IMR-90 (cell line): Measurements from ENCODE around the gene STX8. TPM values are rescaled to one million over a fixed set of nuclear protein-coding genes. Genes with fewer than 3 reads are reported as not detected.

Experiments
- ATAC-seq: fragments of 200-7000 bp; cut with Tn5 transposase; 2 replicates; pipeline ENCODE4 v1.9.1; 2020; ENCODE audit warnings: low read depth, mild to moderate bottlenecking, moderate library complexity
- BruUV-seq: library from RNA; stranded (reverse); fragments of 400-500 nt; replicated peaks from 2 replicates; lab custom pipeline; 2021; lab: Mats Ljungman, UMichigan
- CTCF ChIA-PET: fragments of 300-600 bp; formaldehyde crosslinking; extraction: SDS; loops from one replicate; lab custom pipeline; 2021; ENCODE audit warnings: antibody characterized with exemption; lab: Yijun Ruan, JAX
- POLR2A ChIA-PET: fragments of 300-600 bp; sonication (Branson Sonifier 250); formaldehyde crosslinking; loops from one replicate; lab custom pipeline; 2022; ENCODE audit warnings: antibody characterized with exemption; ENCODE audit not compliant: unreplicated experiment; lab: Charles Lee
- DNase-seq: peaks from one replicate; pipeline ENCODE4 v3.0.0; 2013
- H2AFZ ChIP-seq: replicated peaks from 2 replicates; pipeline ENCODE3; 2013; ENCODE audit warnings: low read length, mild to moderate bottlenecking; ENCODE audit not compliant: poor library complexity
- H2AK5ac ChIP-seq: 2 replicates; pipeline ENCODE4 v1.6.1; 2013; ENCODE audit warnings: low read depth, low read length, inconsistent platforms
- H2AK9ac ChIP-seq: replicated peaks from 2 replicates; pipeline ENCODE3; 2013; ENCODE audit warnings: mild to moderate bottlenecking, low read depth, low read length, moderate library complexity; ENCODE audit not compliant: poor library complexity
- H2BK120ac ChIP-seq: 2 replicates; pipeline ENCODE4 v1.6.1; 2013; ENCODE audit warnings: low read depth, low read length, inconsistent platforms
- H2BK15ac ChIP-seq: 3 replicates; pipeline ENCODE4 v1.6.1; 2013; ENCODE audit warnings: low read depth, low read length, inconsistent platforms
- H2BK20ac ChIP-seq: 2 replicates; pipeline ENCODE4 v1.6.1; 2013; ENCODE audit warnings: low read depth, mild to moderate bottlenecking, inconsistent platforms, low read length, moderate library complexity
- H2BK5ac ChIP-seq: 2 replicates; pipeline ENCODE4 v1.6.1; 2013; ENCODE audit warnings: mild to moderate bottlenecking, low read depth, low read length, inconsistent platforms; ENCODE audit not compliant: poor library complexity, severe bottlenecking
- H3K14ac ChIP-seq: replicated peaks from 2 replicates; pipeline ENCODE4 v1.6.1; 2013; ENCODE audit warnings: low read depth, low read length, inconsistent platforms
- H3K18ac ChIP-seq: 2 replicates; pipeline ENCODE4 v1.6.1; 2013; ENCODE audit warnings: low read depth, low read length, control low read depth
- H3K23ac ChIP-seq: 2 replicates; pipeline ENCODE4 v1.6.1; 2013; ENCODE audit warnings: low read depth, low read length, inconsistent platforms
- H3K27ac ChIP-seq: 2 replicates; pipeline ENCODE4 v1.5.1; 2013; ENCODE audit warnings: mild to moderate bottlenecking, control low read depth, low read length; ENCODE audit not compliant: insufficient read depth
- H3K27me3 ChIP-seq: 2 replicates; pipeline ENCODE4 v1.6.1; 2013; ENCODE audit warnings: low read length; ENCODE audit not compliant: control insufficient read depth, insufficient read depth
- H3K36me3 ChIP-seq: 2 replicates; pipeline ENCODE4 v1.6.1; 2013; ENCODE audit warnings: low read length, mixed read lengths; ENCODE audit not compliant: control insufficient read depth, insufficient read depth
- H3K4ac ChIP-seq: 2 replicates; pipeline ENCODE4 v1.6.1; 2013; ENCODE audit warnings: low read depth, low read length, inconsistent platforms
- H3K4me1 ChIP-seq: 2 replicates; pipeline ENCODE4 v1.6.1; 2013; ENCODE audit warnings: low read length, mixed read lengths; ENCODE audit not compliant: control insufficient read depth, insufficient read depth
- H3K4me2 ChIP-seq: 2 replicates; pipeline ENCODE4 v1.6.1; 2013; ENCODE audit warnings: low read depth, mild to moderate bottlenecking, control low read depth, low read length, moderate library complexity
- H3K4me3 ChIP-seq: 2 replicates; pipeline ENCODE4 v1.5.1; 2013; ENCODE audit warnings: low read depth, mild to moderate bottlenecking, control low read depth, low read length, moderate library complexity; ENCODE audit not compliant: insufficient read depth
- H3K56ac ChIP-seq: 2 replicates; pipeline ENCODE4 v1.6.1; 2013; ENCODE audit warnings: low read length, inconsistent platforms; ENCODE audit not compliant: insufficient read depth; ENCODE audit errors: extremely low read depth
- H3K79me1 ChIP-seq, 2 experiments: 2 replicates each; pipeline ENCODE4 v1.6.1; 2013; ENCODE audit warnings: low read length in 2 of 2, inconsistent platforms in 1 of 2, low read depth in 1 of 2
- H3K9ac ChIP-seq: 2 replicates; pipeline ENCODE4 v1.6.1; 2013; ENCODE audit warnings: low read depth, low read length, control low read depth
- H3K9me1 ChIP-seq: 2 replicates; pipeline ENCODE4 v1.6.1; 2013; ENCODE audit warnings: low read length, inconsistent platforms; ENCODE audit not compliant: insufficient read depth
- H3K9me3 ChIP-seq: 2 replicates; pipeline ENCODE4 v1.6.1; 2013; ENCODE audit warnings: low read length; ENCODE audit not compliant: control insufficient read depth, insufficient read depth
- H4K20me1 ChIP-seq: 2 replicates; pipeline ENCODE4 v1.6.1; 2013; ENCODE audit warnings: low read length, inconsistent platforms; ENCODE audit not compliant: insufficient read depth
- H4K5ac ChIP-seq: 2 replicates; pipeline ENCODE4 v1.6.1; 2013; ENCODE audit warnings: mild to moderate bottlenecking, low read depth, low read length, control low read depth
- H4K8ac ChIP-seq, 2 experiments: 2 replicates each; pipeline ENCODE4 v1.6.1; 2013; ENCODE audit warnings: low read depth in 2 of 2, low read length in 2 of 2, control low read depth in 1 of 2, inconsistent platforms in 1 of 2
- H4K91ac ChIP-seq: 2 replicates; pipeline ENCODE4 v1.6.1; 2013; ENCODE audit warnings: low read depth, low read length, inconsistent platforms; ENCODE audit not compliant: insufficient read depth
- BHLHE40 ChIP-seq: fragments of 150-350 bp; IDR thresholded peaks from 2 replicates; pipeline ENCODE4 v1.6.1; 2016; ENCODE audit warnings: mild to moderate bottlenecking, low read depth, low read length
- CEBPB ChIP-seq: IDR thresholded peaks from 2 replicates; pipeline ENCODE4 v1.6.1; 2012; ENCODE audit warnings: low read depth, low read length, improper control_type of control experiment
- CHD1 ChIP-seq: IDR thresholded peaks from 2 replicates; pipeline ENCODE4 v1.6.1; 2012; ENCODE audit warnings: low read depth, low read length, improper control_type of control experiment
- CTCF ChIP-seq: conservative IDR thresholded peaks from 2 replicates; pipeline ENCODE4 v1.5.1; 2012; ENCODE audit warnings: mild to moderate bottlenecking, low read depth, low read length, improper control_type of control experiment
- FOS ChIP-seq: fragments of 150-350 bp; IDR thresholded peaks from 2 replicates; pipeline ENCODE4 v1.6.1; 2016; ENCODE audit warnings: low read depth, low read length
- MAFK ChIP-seq: IDR thresholded peaks from 2 replicates; pipeline ENCODE4 v1.6.1; 2012; ENCODE audit warnings: low read depth, low read length, improper control_type of control experiment
- MAZ ChIP-seq: IDR thresholded peaks from 2 replicates; pipeline ENCODE4 v1.6.1; 2012; ENCODE audit warnings: low read depth, mild to moderate bottlenecking, low read length, improper control_type of control experiment, moderate library complexity, borderline replicate concordance
- MXI1 ChIP-seq: IDR thresholded peaks from 2 replicates; pipeline ENCODE4 v1.6.1; 2012; ENCODE audit warnings: low read depth, mild to moderate bottlenecking, low read length, moderate library complexity, borderline replicate concordance
- NFE2L2 ChIP-seq: fragments of 150-350 bp; IDR thresholded peaks from 2 replicates; pipeline ENCODE4 v1.6.1; 2016; ENCODE audit warnings: low read depth, mild to moderate bottlenecking, low read length
- POLR2A ChIP-seq: IDR thresholded peaks from 2 replicates; pipeline ENCODE4 v1.6.1; 2012; ENCODE audit warnings: mild to moderate bottlenecking, low read depth, low read length
- RAD21 ChIP-seq: IDR thresholded peaks from 2 replicates; pipeline ENCODE4 v1.6.1; 2012; ENCODE audit warnings: low read length, improper control_type of control experiment
- RCOR1 ChIP-seq: IDR thresholded peaks from 2 replicates; pipeline ENCODE4 v1.6.1; 2012; ENCODE audit warnings: mild to moderate bottlenecking, low read length, improper control_type of control experiment; ENCODE audit not compliant: insufficient replicate concordance
- RFX5 ChIP-seq: IDR thresholded peaks from 2 replicates; pipeline ENCODE4 v1.8.0; 2012; ENCODE audit warnings: low read depth, mild to moderate bottlenecking, low read length, moderate library complexity
- SMC3 ChIP-seq: fragments of 150-350 bp; IDR thresholded peaks from 2 replicates; pipeline ENCODE4 v1.6.1; 2016; ENCODE audit warnings: low read depth, mild to moderate bottlenecking, antibody characterized with exemption, low read length, moderate library complexity
- USF2 ChIP-seq: fragments of 150-350 bp; IDR thresholded peaks from 2 replicates; pipeline ENCODE4 v1.6.1; 2017; ENCODE audit warnings: mild to moderate bottlenecking, antibody characterized with exemption, low read length, low read depth
- WGBS, 2 experiments: methylation state at CpG; one replicate each; pipeline versions ENCODE4 v1.1.5 to v1.1.7; 2013; ENCODE audit warnings: missing lambda C conversion rate in 2 of 2; ENCODE audit not compliant: insufficient read length in 1 of 2; ENCODE audit errors: extremely low coverage in 2 of 2; 5-methylcytosine and 5-hydroxymethylcytosine counted together
- dilution Hi-C: fragments of 300-500 bp; cut with HindIII; formaldehyde crosslinking; loops from one replicate; pipeline ENCODE4 v1.14.3; 2018; ENCODE audit warnings: low sequenced_read_pairs; ENCODE audit not compliant: unreplicated experiment
- in situ Hi-C: fragments of 300-500 bp; cut with MboI; formaldehyde crosslinking; loops from 3 replicates; pipeline ENCODE4 v1.14.3; 2019; ENCODE audit warnings: low sequenced_read_pairs, inconsistent platforms, mixed read lengths
- intact Hi-C: fragments of 100-400 bp; cut with micrococcal nuclease; formaldehyde crosslinking; loops from 2 replicates; pipeline ENCODE4 v1.10.0; 2022
- polyA plus RNA-seq, 3 experiments: library from polyadenylated mRNA; depleted of rRNA; stranded (reverse); fragments of >200 nt; gene quantifications; 2 replicates each; pipeline ENCODE4 v1.2.3, GENCODE V29; 2012; ENCODE audit warnings: low replicate concordance in 1 of 3
- total RNA-seq: library from RNA; depleted of rRNA; stranded (reverse); fragments of >200 nt; gene quantifications from 2 replicates; pipeline ENCODE4 v1.2.3, GENCODE V29; 2012
- TF ChIP-seq, protein P1 (sequence below): fragments of 150-350 bp; IDR thresholded peaks from 2 replicates; pipeline ENCODE4 v1.6.1; 2016; ENCODE audit warnings: low read depth, mild to moderate bottlenecking, low read length, moderate library complexity, borderline replicate concordance

STX8 gene
- total and polyA plus RNA-seq, 2 of the 4 experiments (the other 2 are of a cell fraction), result 26.5 to 47.0 TPM

DNA sequence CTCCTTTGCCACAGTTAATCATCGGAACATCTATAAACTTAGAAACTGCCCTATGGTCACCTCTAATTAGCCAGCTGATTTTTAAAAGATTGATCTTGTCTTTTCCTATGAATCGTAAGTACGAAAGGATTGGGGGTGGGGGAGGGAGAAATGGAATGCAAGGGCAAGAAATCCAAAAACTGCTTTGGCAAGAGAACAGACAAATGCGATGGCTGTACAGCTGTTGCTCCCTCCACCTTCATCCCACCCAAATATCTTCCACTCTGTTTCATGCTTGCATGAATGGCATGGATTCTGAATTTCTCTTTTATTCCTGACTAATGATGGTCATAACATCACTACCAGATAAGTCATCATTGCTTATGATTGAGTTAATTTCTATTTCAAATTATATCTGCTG lies 165.7 kb downstream of the STX8 start:
- TF ChIP-seq SMC3 (no peak), MAFK (no peak), CTCF (no peak), FOS (no peak), NFE2L2 (no peak), CEBPB (no peak), BHLHE40 (no peak), USF2 (no peak), RFX5 (no peak), RCOR1 (no peak), RAD21 (no peak), MXI1 (no peak), CHD1 (no peak), POLR2A (no peak), MAZ (no peak)
- TF ChIP-seq, protein P1, sequence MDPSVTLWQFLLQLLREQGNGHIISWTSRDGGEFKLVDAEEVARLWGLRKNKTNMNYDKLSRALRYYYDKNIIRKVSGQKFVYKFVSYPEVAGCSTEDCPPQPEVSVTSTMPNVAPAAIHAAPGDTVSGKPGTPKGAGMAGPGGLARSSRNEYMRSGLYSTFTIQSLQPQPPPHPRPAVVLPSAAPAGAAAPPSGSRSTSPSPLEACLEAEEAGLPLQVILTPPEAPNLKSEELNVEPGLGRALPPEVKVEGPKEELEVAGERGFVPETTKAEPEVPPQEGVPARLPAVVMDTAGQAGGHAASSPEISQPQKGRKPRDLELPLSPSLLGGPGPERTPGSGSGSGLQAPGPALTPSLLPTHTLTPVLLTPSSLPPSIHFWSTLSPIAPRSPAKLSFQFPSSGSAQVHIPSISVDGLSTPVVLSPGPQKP, result no peak
- H3K9me1 ChIP-seq, result no peaks in the 10 kb centered on the region; the same call in 1 of the 2 replicates
- DNase-seq (no peak), ATAC-seq (no peak)
- H2BK15ac ChIP-seq, result no peak overlapping the region
- peaks cover 2% of the 10 kb centered on the region for H3K4me1 ChIP-seq
- H2AFZ ChIP-seq, result no peak overlapping the region
- no peak overlapping the region for H2BK5ac ChIP-seq
- H3K14ac ChIP-seq, result no peak overlapping the region
- H3K56ac ChIP-seq, result no peak overlapping the region
- in situ Hi-C loops (no loop called here), intact Hi-C loops (loop anchor here (10.0 kb wide), 1 partner anchor 65 kb away; no protein-coding TSS in a partner anchor), dilution Hi-C loops (loop anchor here (25.0 kb wide), 1 partner anchor 102 kb away; no protein-coding TSS in a partner anchor)
- no peak overlapping the region for H3K4me3 ChIP-seq
- no peaks in the 10 kb centered on the region for H3K79me1 ChIP-seq
- H4K8ac ChIP-seq, result no peak overlapping the region
- no peak overlapping the region for H3K4ac ChIP-seq
- no peaks in the 10 kb centered on the region for H3K27me3 ChIP-seq
- no TSS peak for BruUV-seq
- H3K23ac ChIP-seq, result no peak overlapping the region
- H4K20me1 ChIP-seq, result no peaks in the 10 kb centered on the region
- H2AK9ac ChIP-seq, result no peak overlapping the region
- H2AK5ac ChIP-seq, result no peak overlapping the region
- no peaks in the 10 kb centered on the region for H3K36me3 ChIP-seq
- ChIA-PET CTCF (no interaction called here), POLR2A (no interaction called here)
- H2BK20ac ChIP-seq, result no peak overlapping the region
- H3K9ac ChIP-seq, result no peak overlapping the region
- H3K18ac ChIP-seq, result no peak overlapping the region
- H3K27ac ChIP-seq, result no peak overlapping the region
- H3K4me2 ChIP-seq, result no peak overlapping the region
- no peak overlapping the region for H2BK120ac ChIP-seq
- H3K9me3 ChIP-seq, result no peaks in the 10 kb centered on the region
- no peak overlapping the region for H4K91ac ChIP-seq
- WGBS, 2 experiments, result no CpG with 5 or more reads among the region's 4 CpGs
- H4K5ac ChIP-seq, result no peak overlapping the region
